Activated CD4-positive, alpha-beta T cell treated with anti-CD3 and anti-CD28 coated beads, Interleukin-2, Interleukin-4, amounts not matched to agents 100 ng/mL and 50 ng/mL, durations not matched to agents 16 hours and 8 hours (primary cell): ENCODE results near the gene ADAMTS19.
"Not testable (repeated sequence)": the region's sequence is repeated elsewhere in the genome, so short reads cannot be mapped to it uniquely, and the experiment has no call there.

Experiments used
- DNase-seq: peaks from one replicate; pipeline ENCODE4 v3.0.0-alpha.2; 2020; ENCODE audit warnings: low spot score

ADAMTS19 gene

GRCh38 chr5:129601576-129601975 is 141.5 kb downstream of the ADAMTS19 start:
- no peak for DNase-seq

- DNase-seq = no peak
Observed at GRCh38 chr5:129608350-129608749, 148.3 kb downstream of the ADAMTS19 start.

- DNase-seq = no peak
Observed at GRCh38 chr5:129609710-129610109, 149.6 kb downstream of the ADAMTS19 start.

- no peak for DNase-seq
Observed at GRCh38 chr5:129616517-129616916, 156.4 kb downstream of the ADAMTS19 start.

- DNase-seq = no peak
Observed at GRCh38 chr5:129617206-129617605, 157.1 kb downstream of the ADAMTS19 start.

GRCh38 chr5:129619782-129620181 is 159.7 kb downstream of the ADAMTS19 start:
- no peak for DNase-seq

- no peak for DNase-seq
Observed at GRCh38 chr5:129622531-129622930, 162.4 kb downstream of the ADAMTS19 start.

- no peak for DNase-seq
Observed at GRCh38 chr5:129629575-129629974, 169.5 kb downstream of the ADAMTS19 start.

- no peak for DNase-seq
Observed at GRCh38 chr5:129630101-129630500, 170.0 kb downstream of the ADAMTS19 start.

- DNase-seq = no peak
Observed at GRCh38 chr5:129631961-129632360, 171.9 kb downstream of the ADAMTS19 start.

GRCh38 chr5:129637501-129637900 is 177.4 kb downstream of the ADAMTS19 start:
- DNase-seq = not testable (repeated sequence)

- no peak for DNase-seq
Observed at GRCh38 chr5:129639331-129639730, 179.2 kb downstream of the ADAMTS19 start.

GRCh38 chr5:129652349-129653056 is 192.4 kb downstream of the ADAMTS19 start:
- no peak for DNase-seq

- DNase-seq = no peak
Observed at GRCh38 chr5:129653057-129653375, 192.9 kb downstream of the ADAMTS19 start.

GRCh38 chr5:129653442-129653841 is 193.3 kb downstream of the ADAMTS19 start:
- DNase-seq = no peak

GRCh38 chr5:129656952-129657351 is 196.9 kb downstream of the ADAMTS19 start:
- no peak for DNase-seq

GRCh38 chr5:129658801-129659200 is 198.7 kb downstream of the ADAMTS19 start:
- no peak for DNase-seq

- no peak for DNase-seq
Observed at GRCh38 chr5:129661366-129662035, 201.4 kb downstream of the ADAMTS19 start.

GRCh38 chr5:129664336-129664937 is 204.3 kb downstream of the ADAMTS19 start:
- peak; percentile 42 for DNase-seq

GRCh38 chr5:129670957-129671500 is 210.9 kb downstream of the ADAMTS19 start:
- no peak for DNase-seq

- no peak for DNase-seq
Observed at GRCh38 chr5:129672006-129672405, 211.9 kb downstream of the ADAMTS19 start.

GRCh38 chr5:129679671-129680070 is 219.6 kb downstream of the ADAMTS19 start:
- no peak for DNase-seq

GRCh38 chr5:129687941-129688340 is 227.8 kb downstream of the ADAMTS19 start:
- DNase-seq = no peak
